ENCODE results near the gene DMAC2. TPM values are rescaled to one million over a fixed set of nuclear protein-coding genes. Genes with fewer than 3 reads are reported as not detected.
"Not testable (repeated sequence)": the region's sequence is repeated elsewhere in the genome, so short reads cannot be mapped to it uniquely, and the experiment has no call there.

Gene DMAC2
- total RNA-seq, 6 experiments from 2014 or later: 18.9 to 30.5 (median 22.5) TPM

GRCh38 chr19:41411100-41411967 is 28.4 kb downstream of the DMAC2 start:
- intact Hi-C loops (cut with DNase I): no loop called here
- WGBS (ENCODE audit: insufficient coverage, low coverage, low lambda C conversion rate, missing lambda C conversion rate): 76% methylated on average over 4 of the region's 9 CpGs
- no peaks in the 10 kb centered on the region for H3K9me3 ChIP-seq
- no peak overlapping the region for H3K4me3 ChIP-seq
- H3K4me1 ChIP-seq: peaks cover 0 to 19% (median 8%) of the 10 kb centered on the region in 4 donors
- H3K36me3 ChIP-seq: peaks cover 0 to 25% (median 8%) of the 10 kb centered on the region in 4 donors
- no peak overlapping the region for H3K27ac ChIP-seq
- no peak for DNase-seq
- no peaks in the 10 kb centered on the region for H3K27me3 ChIP-seq
- ATAC-seq: no peak
- TF ChIP-seq POLR2A (IDR thresholded peaks at IDR 0.05): no peak
- TF ChIP-seq, protein P1, sequence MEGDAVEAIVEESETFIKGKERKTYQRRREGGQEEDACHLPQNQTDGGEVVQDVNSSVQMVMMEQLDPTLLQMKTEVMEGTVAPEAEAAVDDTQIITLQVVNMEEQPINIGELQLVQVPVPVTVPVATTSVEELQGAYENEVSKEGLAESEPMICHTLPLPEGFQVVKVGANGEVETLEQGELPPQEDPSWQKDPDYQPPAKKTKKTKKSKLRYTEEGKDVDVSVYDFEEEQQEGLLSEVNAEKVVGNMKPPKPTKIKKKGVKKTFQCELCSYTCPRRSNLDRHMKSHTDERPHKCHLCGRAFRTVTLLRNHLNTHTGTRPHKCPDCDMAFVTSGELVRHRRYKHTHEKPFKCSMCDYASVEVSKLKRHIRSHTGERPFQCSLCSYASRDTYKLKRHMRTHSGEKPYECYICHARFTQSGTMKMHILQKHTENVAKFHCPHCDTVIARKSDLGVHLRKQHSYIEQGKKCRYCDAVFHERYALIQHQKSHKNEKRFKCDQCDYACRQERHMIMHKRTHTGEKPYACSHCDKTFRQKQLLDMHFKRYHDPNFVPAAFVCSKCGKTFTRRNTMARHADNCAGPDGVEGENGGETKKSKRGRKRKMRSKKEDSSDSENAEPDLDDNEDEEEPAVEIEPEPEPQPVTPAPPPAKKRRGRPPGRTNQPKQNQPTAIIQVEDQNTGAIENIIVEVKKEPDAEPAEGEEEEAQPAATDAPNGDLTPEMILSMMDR (IDR thresholded peaks at IDR 0.05): no peak

GRCh38 chr19:41410336-41411054 is 29.2 kb downstream of the DMAC2 start:
- H3K36me3 ChIP-seq: peaks cover 0 to 22% (median 7%) of the 10 kb centered on the region in 4 donors
- DNase-seq (no peak), ATAC-seq (no peak)
- H3K9me3 ChIP-seq: no peaks in the 10 kb centered on the region
- peaks cover 0 to 19% (median 8%) of the 10 kb centered on the region in 4 donors for H3K4me1 ChIP-seq
- H3K27me3 ChIP-seq: no peaks in the 10 kb centered on the region
- TF ChIP-seq, protein P1 (IDR thresholded peaks at IDR 0.05): no peak
- TF ChIP-seq POLR2A (IDR thresholded peaks at IDR 0.05): no peak
- H3K4me3 ChIP-seq: no peak overlapping the region
- intact Hi-C loops (cut with DNase I): no loop called here
- WGBS (ENCODE audit: insufficient coverage, low coverage, low lambda C conversion rate, missing lambda C conversion rate): 83% methylated on average over 17 of the region's 23 CpGs
- H3K27ac ChIP-seq: no peak overlapping the region

GRCh38 chr19:41409288-41409687 is 30.4 kb downstream of the DMAC2 start:
- H3K4me3 ChIP-seq: no peak overlapping the region
- H3K4me1 ChIP-seq: peaks cover 0 to 19% (median 8%) of the 10 kb centered on the region in 4 donors
- TF ChIP-seq POLR2A (IDR thresholded peaks at IDR 0.05): no peak
- TF ChIP-seq, protein P1 (IDR thresholded peaks at IDR 0.05): no peak
- H3K27me3 ChIP-seq: no peaks in the 10 kb centered on the region
- peak overlapping the region; percentile 12 to 46 (median 41) for H3K27ac ChIP-seq
- DNase-seq (peak in 1 of 3 donors; percentile 45), ATAC-seq (peak; percentile 85 to 96 (median 92))
- no peaks in the 10 kb centered on the region for H3K9me3 ChIP-seq
- intact Hi-C loops (cut with DNase I): no loop called here
- H3K36me3 ChIP-seq: peaks cover 0 to 16% (median 6%) of the 10 kb centered on the region in 4 donors
- 36% methylated on average over 4 of the region's 4 CpGs for WGBS (ENCODE audit: insufficient coverage, low coverage, low lambda C conversion rate, missing lambda C conversion rate)

- Histone ChIP-seq H3K4me1 (peaks cover 0 to 19% (median 8%) of the 10 kb centered on the region in 4 donors), H3K27ac (peak overlapping the region; percentile 12 to 46 (median 41)), H3K36me3 (peaks cover 0 to 11% (median 4%) of the 10 kb centered on the region in 4 donors)
- H3K27me3 ChIP-seq; H3K9me3 ChIP-seq; intact Hi-C loops (cut with DNase I); DNase-seq; ATAC-seq; H3K4me3 ChIP-seq: not testable (repeated sequence)
- 70% methylated on average over 2 of the region's 5 CpGs for WGBS (ENCODE audit: insufficient coverage, low coverage, low lambda C conversion rate, missing lambda C conversion rate)
These were observed 30.9 kb downstream of the DMAC2 start for GRCh38 chr19:41408846-41409245.

Data from right lobe of liver (tissue), 6 donors.